ENCODE results near the gene STAMBPL1.

Gene STAMBPL1

GRCh38 chr10:88865281-88865876 lies 14.7 kb upstream of the STAMBPL1 start:
- H3K14ac ChIP-seq (ENCODE audit: low read length): no peak overlapping the region
- no peak overlapping the region for H2BK12ac ChIP-seq (ENCODE audit: low read length)
- H3K36me3 ChIP-seq (replicated peaks in 1 of 2; ENCODE audit: control insufficient read depth in 2 of 2, insufficient read depth in 2 of 2, low read length in 2 of 2): no peaks in the 10 kb centered on the region
- no peak overlapping the region for H2BK120ac ChIP-seq (ENCODE audit: low read depth, low read length)
- no peak overlapping the region for H2AK5ac ChIP-seq (ENCODE audit: low read depth, low read length)
- no peaks in the 10 kb centered on the region for H3K79me1 ChIP-seq (ENCODE audit: low read depth, low read length)
- H3K4me2 ChIP-seq (ENCODE audit: insufficient read depth, low read length, poor library complexity, severe bottlenecking): no peak overlapping the region
- no peak overlapping the region for H4K8ac ChIP-seq (ENCODE audit: low read depth, low read length)
- H3K27me3 ChIP-seq (ENCODE audit: control insufficient read depth in 3 of 3, insufficient read depth in 3 of 3, low read depth in 1 of 3, low read length in 3 of 3): peaks cover 0 to 9% (median 0%) of the 10 kb centered on the region in 3 experiments
- H2AFZ ChIP-seq (ENCODE audit: low read length): no peak overlapping the region
- H3K9ac ChIP-seq (ENCODE audit: low read depth, low read length, poor library complexity): no peak overlapping the region
- H3K23ac ChIP-seq (ENCODE audit: low read depth, low read length, poor library complexity): no peak overlapping the region
- WGBS, 2 donors (ENCODE audit: extremely low coverage in 2 of 2, insufficient read length in 2 of 2, insufficient replicate concordance in 1 of 2): no CpG with 5 or more reads among the region's 4 CpGs
- H3K27ac ChIP-seq (replicated peaks; ENCODE audit: low read length): no peak overlapping the region
- H3K4ac ChIP-seq (ENCODE audit: low read length): no peak overlapping the region
- H4K91ac ChIP-seq (ENCODE audit: low read depth, low read length, poor library complexity): no peak overlapping the region
- H3K9me3 ChIP-seq (replicated peaks in 1 of 2; ENCODE audit: control insufficient read depth in 2 of 2, insufficient read depth in 1 of 2, low read depth in 1 of 2, low read length in 2 of 2): no peaks in the 10 kb centered on the region
- no peak overlapping the region for H3K18ac ChIP-seq (ENCODE audit: low read length)
- no peak for DNase-seq (ENCODE audit: low spot score)
- no peak overlapping the region for H2BK5ac ChIP-seq (ENCODE audit: low read length)
- H2BK15ac ChIP-seq (ENCODE audit: low read length): no peak overlapping the region
- H3K4me3 ChIP-seq (ENCODE audit: low read length in 2 of 2): no peak overlapping the region
- H3K4me1 ChIP-seq (ENCODE audit: control insufficient read depth in 2 of 2, insufficient read depth in 1 of 2, low read depth in 1 of 2, low read length in 2 of 2): no peaks in the 10 kb centered on the region

- no peaks in the 10 kb centered on the region for H3K4me1 ChIP-seq (ENCODE audit: control insufficient read depth in 2 of 2, insufficient read depth in 1 of 2, low read depth in 1 of 2, low read length in 2 of 2)
- H3K4ac ChIP-seq (ENCODE audit: low read length): no peak overlapping the region
- H4K91ac ChIP-seq (ENCODE audit: low read depth, low read length, poor library complexity): no peak overlapping the region
- H2BK5ac ChIP-seq (ENCODE audit: low read length): no peak overlapping the region
- no CpG with 5 or more reads among the region's 2 CpGs for WGBS, 2 donors (ENCODE audit: extremely low coverage in 2 of 2, insufficient read length in 2 of 2, insufficient replicate concordance in 1 of 2)
- H2AFZ ChIP-seq (ENCODE audit: low read length): no peak overlapping the region
- H3K23ac ChIP-seq (ENCODE audit: low read depth, low read length, poor library complexity): no peak overlapping the region
- no peak overlapping the region for H4K8ac ChIP-seq (ENCODE audit: low read depth, low read length)
- no peak overlapping the region for H2AK5ac ChIP-seq (ENCODE audit: low read depth, low read length)
- no peaks in the 10 kb centered on the region for H3K36me3 ChIP-seq (replicated peaks in 1 of 2; ENCODE audit: control insufficient read depth in 2 of 2, insufficient read depth in 2 of 2, low read length in 2 of 2)
- no peak overlapping the region for H2BK120ac ChIP-seq (ENCODE audit: low read depth, low read length)
- H3K18ac ChIP-seq (ENCODE audit: low read length): no peak overlapping the region
- H3K14ac ChIP-seq (ENCODE audit: low read length): no peak overlapping the region
- no peak overlapping the region for H2BK12ac ChIP-seq (ENCODE audit: low read length)
- H3K9me3 ChIP-seq (replicated peaks in 1 of 2; ENCODE audit: control insufficient read depth in 2 of 2, insufficient read depth in 1 of 2, low read depth in 1 of 2, low read length in 2 of 2): no peaks in the 10 kb centered on the region
- H3K4me3 ChIP-seq (ENCODE audit: low read length in 2 of 2): no peak overlapping the region
- no peak overlapping the region for H3K27ac ChIP-seq (replicated peaks; ENCODE audit: low read length)
- no peak overlapping the region for H2BK15ac ChIP-seq (ENCODE audit: low read length)
- H3K9ac ChIP-seq (ENCODE audit: low read depth, low read length, poor library complexity): no peak overlapping the region
- H3K27me3 ChIP-seq (ENCODE audit: control insufficient read depth in 3 of 3, insufficient read depth in 3 of 3, low read depth in 1 of 3, low read length in 3 of 3): peaks cover 0 to 9% (median 0%) of the 10 kb centered on the region in 3 experiments
- H3K79me1 ChIP-seq (ENCODE audit: low read depth, low read length): no peaks in the 10 kb centered on the region
- DNase-seq (ENCODE audit: low spot score): no peak
- no peak overlapping the region for H3K4me2 ChIP-seq (ENCODE audit: insufficient read depth, low read length, poor library complexity, severe bottlenecking)
These were observed 13.6 kb upstream of the STAMBPL1 start for GRCh38 chr10:88866454-88866853.

- Histone ChIP-seq H2BK5ac (ENCODE audit: low read length) (no peak overlapping the region), H3K4ac (ENCODE audit: low read length) (no peak overlapping the region), H3K9ac (ENCODE audit: low read depth, low read length, poor library complexity) (no peak overlapping the region), H3K18ac (ENCODE audit: low read length) (no peak overlapping the region), H3K14ac (ENCODE audit: low read length) (no peak overlapping the region), H3K9me3 (replicated peaks in 1 of 2; ENCODE audit: control insufficient read depth in 2 of 2, insufficient read depth in 1 of 2, low read depth in 1 of 2, low read length in 2 of 2) (no peaks in the 10 kb centered on the region), H3K4me2 (ENCODE audit: insufficient read depth, low read length, poor library complexity, severe bottlenecking) (no peak overlapping the region), H4K8ac (ENCODE audit: low read depth, low read length) (no peak overlapping the region), H3K79me1 (ENCODE audit: low read depth, low read length) (no peaks in the 10 kb centered on the region), H2AK5ac (ENCODE audit: low read depth, low read length) (no peak overlapping the region), H3K27me3 (ENCODE audit: control insufficient read depth in 3 of 3, insufficient read depth in 3 of 3, low read depth in 1 of 3, low read length in 3 of 3) (peaks cover 0 to 16% (median 0%) of the 10 kb centered on the region in 3 experiments), H3K36me3 (replicated peaks in 1 of 2; ENCODE audit: control insufficient read depth in 2 of 2, insufficient read depth in 2 of 2, low read length in 2 of 2) (no peaks in the 10 kb centered on the region), H2BK120ac (ENCODE audit: low read depth, low read length) (no peak overlapping the region), H4K91ac (ENCODE audit: low read depth, low read length, poor library complexity) (no peak overlapping the region), H3K23ac (ENCODE audit: low read depth, low read length, poor library complexity) (no peak overlapping the region), H2BK15ac (ENCODE audit: low read length) (no peak overlapping the region), H2AFZ (ENCODE audit: low read length) (no peak overlapping the region), H3K4me1 (ENCODE audit: control insufficient read depth in 2 of 2, insufficient read depth in 1 of 2, low read depth in 1 of 2, low read length in 2 of 2) (no peaks in the 10 kb centered on the region), H3K4me3 (ENCODE audit: low read length in 2 of 2) (no peak overlapping the region), H3K27ac (replicated peaks; ENCODE audit: low read length) (no peak overlapping the region), H2BK12ac (ENCODE audit: low read length) (no peak overlapping the region)
- DNase-seq (ENCODE audit: low spot score): no peak
These were observed 10.0 kb upstream of the STAMBPL1 start for GRCh38 chr10:88870089-88870488.

- Histone ChIP-seq H3K4ac (ENCODE audit: low read length) (no peak overlapping the region), H3K36me3 (replicated peaks in 1 of 2; ENCODE audit: control insufficient read depth in 2 of 2, insufficient read depth in 2 of 2, low read length in 2 of 2) (no peaks in the 10 kb centered on the region), H3K79me1 (ENCODE audit: low read depth, low read length) (no peaks in the 10 kb centered on the region), H2BK120ac (ENCODE audit: low read depth, low read length) (no peak overlapping the region), H4K91ac (ENCODE audit: low read depth, low read length, poor library complexity) (no peak overlapping the region), H3K14ac (ENCODE audit: low read length) (no peak overlapping the region), H2BK5ac (ENCODE audit: low read length) (no peak overlapping the region), H3K27ac (replicated peaks; ENCODE audit: low read length) (no peak overlapping the region), H2BK12ac (ENCODE audit: low read length) (no peak overlapping the region), H2AFZ (ENCODE audit: low read length) (no peak overlapping the region), H4K8ac (ENCODE audit: low read depth, low read length) (no peak overlapping the region), H3K4me3 (ENCODE audit: low read length in 2 of 2) (no peak overlapping the region), H3K27me3 (ENCODE audit: control insufficient read depth in 3 of 3, insufficient read depth in 3 of 3, low read depth in 1 of 3, low read length in 3 of 3) (peaks cover 0 to 31% (median under 1%) of the 10 kb centered on the region in 3 experiments), H3K9me3 (replicated peaks in 1 of 2; ENCODE audit: control insufficient read depth in 2 of 2, insufficient read depth in 1 of 2, low read depth in 1 of 2, low read length in 2 of 2) (no peaks in the 10 kb centered on the region), H3K9ac (ENCODE audit: low read depth, low read length, poor library complexity) (no peak overlapping the region), H3K4me1 (ENCODE audit: control insufficient read depth in 2 of 2, insufficient read depth in 1 of 2, low read depth in 1 of 2, low read length in 2 of 2) (no peaks in the 10 kb centered on the region), H3K18ac (ENCODE audit: low read length) (no peak overlapping the region), H2AK5ac (ENCODE audit: low read depth, low read length) (no peak overlapping the region), H3K23ac (ENCODE audit: low read depth, low read length, poor library complexity) (no peak overlapping the region), H3K4me2 (ENCODE audit: insufficient read depth, low read length, poor library complexity, severe bottlenecking) (no peak overlapping the region), H2BK15ac (ENCODE audit: low read length) (no peak overlapping the region)
- WGBS, 2 donors (ENCODE audit: extremely low coverage in 2 of 2, insufficient read length in 2 of 2, insufficient replicate concordance in 1 of 2): no CpG with 5 or more reads among the region's 2 CpGs
- DNase-seq (ENCODE audit: low spot score): no peak
These were observed 6.3 kb upstream of the STAMBPL1 start for GRCh38 chr10:88873757-88874156.
